GM12865 (cell line): ENCODE results near the gene SEBOX.

Source experiments
- DNase-seq: peaks from one replicate; pipeline ENCODE4 v3.0.0; 2010; ENCODE audit warnings: low read depth
- H3K4me3 ChIP-seq: 2 replicates; pipeline ENCODE4 v1.5.1; 2011; ENCODE audit warnings: mild to moderate bottlenecking, low read depth, low read length, control low read depth
- CTCF ChIP-seq: IDR thresholded peaks from 2 replicates; pipeline ENCODE4 v1.5.1; 2011; ENCODE audit warnings: low read length, control low read depth, low read depth, inconsistent platforms; ENCODE audit not compliant: insufficient read depth; ENCODE audit errors: missing control alignments

Gene SEBOX

GRCh38 chr17:28335201-28335958 lies 29.6 kb downstream of the SEBOX start, which contains the start of the genes IFT20 and TNFAIP1:
TSS of gene IFT20 (minus strand) at chr17:28335472. CDS start at chr17:28331985, 3,487 bp downstream.
TSS of gene TNFAIP1 (plus strand) at chr17:28335761. CDS start at chr17:28339522, 3,761 bp downstream.
- H3K4me3 ChIP-seq: peak within 1 kb of the TSS; percentile 91
- peak; percentile 100 for DNase-seq
- TF ChIP-seq CTCF: no peak

- no peak for TF ChIP-seq CTCF
- no peak for DNase-seq
Measured at GRCh38 chr17:28334666-28335200, 30.3 kb downstream of the SEBOX start.

GRCh38 chr17:28334171-28334570 lies 30.8 kb downstream of the SEBOX start:
- DNase-seq: no peak
- TF ChIP-seq CTCF: no peak
- peak overlapping the region; percentile 79 for H3K4me3 ChIP-seq

More at GRCh38 chr17:28334666-28335200, 30.3 kb downstream of the SEBOX start:
- H3K4me3 ChIP-seq: peak overlapping the region; percentile 79

GRCh38 chr17:28333083-28333746 lies 31.8 kb downstream of the SEBOX start:
- H3K4me3 ChIP-seq: no peak overlapping the region
- no peak for TF ChIP-seq CTCF
- DNase-seq: no peak

- H3K4me3 ChIP-seq: no peak overlapping the region
- no peak for TF ChIP-seq CTCF
- DNase-seq: no peak
Measured at GRCh38 chr17:28331891-28332420, 33.0 kb downstream of the SEBOX start.

GRCh38 chr17:28330671-28331070 lies 34.3 kb downstream of the SEBOX start:
- no peak overlapping the region for H3K4me3 ChIP-seq
- no peak for DNase-seq
- no peak for TF ChIP-seq CTCF
